CD1c-positive myeloid dendritic cell (primary cell): ENCODE results near the gene PTPRT.

Experiments
- DNase-seq: peaks from one replicate; pipeline ENCODE4 v3.0.0-alpha.2; 2016; ENCODE audit errors: extremely low spot score

The PTPRT gene

DNA sequence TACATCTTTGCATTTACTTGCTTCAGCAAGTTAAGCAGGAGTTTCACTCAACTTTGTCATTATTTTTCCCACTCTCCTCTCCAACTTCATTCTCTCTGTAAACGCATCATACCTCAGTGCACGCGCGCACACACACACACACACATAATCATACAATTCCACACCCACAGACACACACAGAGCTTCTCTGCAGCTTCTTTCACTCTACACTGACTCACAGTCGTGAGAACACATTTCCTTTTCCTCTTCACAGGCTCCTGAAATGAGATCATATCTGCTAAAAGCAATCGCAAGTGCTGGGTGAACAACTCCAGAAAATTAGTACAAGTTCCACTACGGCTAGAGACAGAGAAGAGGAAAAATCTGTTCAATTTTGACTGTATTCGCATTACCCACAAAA, 215.4 kb downstream of the PTPRT start:
- DNase-seq: no peak

DNA sequence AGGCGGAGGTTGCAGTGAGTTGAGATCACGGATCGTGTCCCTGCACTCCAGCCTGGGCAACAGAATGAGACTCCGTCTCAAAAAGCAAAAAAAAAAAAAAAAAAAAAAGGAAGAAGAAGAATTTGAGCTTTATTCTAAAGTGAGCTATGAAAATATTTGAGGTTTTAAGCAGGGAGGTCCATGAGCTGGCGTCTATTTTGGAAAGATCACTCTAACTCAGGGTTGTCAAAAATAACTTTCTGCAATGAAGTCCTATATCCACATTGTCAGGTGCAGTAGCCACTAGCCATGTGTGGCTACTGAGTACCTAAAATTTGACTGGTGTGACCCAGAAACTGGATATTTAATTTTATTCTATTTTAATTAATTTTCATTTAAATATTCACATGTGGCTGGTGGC, 217.1 kb downstream of the PTPRT start:
- no peak for DNase-seq

DNA sequence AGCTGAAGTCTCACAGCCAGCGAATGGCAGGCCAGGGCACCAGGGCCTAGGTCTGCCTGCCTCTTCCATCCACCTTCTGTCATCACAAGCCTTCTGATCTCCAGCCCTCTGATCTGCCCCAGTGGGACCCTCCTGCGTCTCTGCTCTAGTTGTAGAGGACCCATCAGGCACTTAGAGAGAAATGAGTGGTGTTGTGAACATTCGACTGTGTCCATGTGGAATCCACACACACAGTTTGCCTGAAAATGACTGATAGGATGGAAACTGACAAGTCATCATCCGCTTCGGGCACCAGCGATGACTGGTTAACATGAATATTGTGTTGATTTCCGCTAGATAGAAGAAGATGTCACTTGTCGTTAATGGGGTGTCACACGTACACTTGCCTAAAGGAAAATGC, 221.0 kb downstream of the PTPRT start:
- DNase-seq: no peak

DNA sequence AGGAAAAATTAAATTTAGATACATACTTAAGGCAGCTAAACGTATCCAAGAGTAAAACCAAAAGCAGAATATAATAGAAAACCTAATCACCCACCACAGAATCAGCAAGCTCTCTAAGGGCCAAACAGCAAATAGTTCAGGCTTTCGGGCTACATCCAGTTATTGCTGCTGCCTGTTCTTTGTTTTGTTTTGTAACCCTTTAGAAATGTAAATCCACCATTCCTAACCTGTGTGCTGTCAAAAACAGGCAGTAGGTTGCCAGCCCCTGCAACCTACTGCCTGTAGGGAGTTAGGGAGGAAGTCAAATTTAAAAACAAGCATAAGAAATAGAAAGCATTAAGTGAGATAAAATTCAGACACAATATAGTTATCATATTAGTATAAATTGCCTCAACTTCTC, 225.9 kb downstream of the PTPRT start:
- DNase-seq: no peak

DNA sequence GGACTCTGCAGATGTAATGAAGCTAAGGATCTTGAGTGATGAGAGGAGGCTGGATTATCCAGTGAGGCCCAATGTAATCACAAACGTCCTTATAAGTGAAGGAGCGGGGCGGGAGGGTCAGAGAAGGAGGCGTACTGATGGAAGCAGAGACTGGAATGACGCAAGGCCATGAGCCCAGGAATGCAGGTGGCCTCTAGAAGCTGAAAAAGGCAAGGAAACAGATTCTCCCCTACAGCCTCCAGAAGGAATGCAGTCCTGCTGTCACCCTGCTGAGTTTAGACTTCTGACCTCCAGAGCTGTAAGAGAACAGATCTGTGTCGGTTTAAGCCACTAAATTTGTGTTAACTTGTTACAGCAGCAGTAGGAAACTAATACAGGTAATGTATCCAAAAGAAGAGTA, 227.9 kb downstream of the PTPRT start:
- no peak for DNase-seq

DNA sequence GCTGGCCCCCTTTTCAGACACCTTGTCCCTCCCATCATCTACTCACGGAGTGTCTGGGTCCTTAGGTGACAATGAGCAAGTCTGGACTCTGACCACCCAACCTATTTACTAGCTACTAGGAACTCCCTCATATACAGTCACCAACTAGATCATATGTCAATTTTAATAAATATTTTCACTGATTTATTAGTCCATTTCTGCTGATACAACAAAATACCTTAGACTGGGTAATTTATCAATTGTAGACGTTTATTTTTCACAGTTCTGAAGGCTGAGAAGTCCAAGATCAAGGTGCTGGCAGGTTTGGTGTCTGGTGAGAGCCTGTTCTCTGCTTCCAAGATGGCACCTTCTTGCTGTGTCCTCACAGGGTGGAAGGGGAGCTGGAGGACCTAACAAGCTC, 229.7 kb downstream of the PTPRT start:
- DNase-seq: no peak

DNA sequence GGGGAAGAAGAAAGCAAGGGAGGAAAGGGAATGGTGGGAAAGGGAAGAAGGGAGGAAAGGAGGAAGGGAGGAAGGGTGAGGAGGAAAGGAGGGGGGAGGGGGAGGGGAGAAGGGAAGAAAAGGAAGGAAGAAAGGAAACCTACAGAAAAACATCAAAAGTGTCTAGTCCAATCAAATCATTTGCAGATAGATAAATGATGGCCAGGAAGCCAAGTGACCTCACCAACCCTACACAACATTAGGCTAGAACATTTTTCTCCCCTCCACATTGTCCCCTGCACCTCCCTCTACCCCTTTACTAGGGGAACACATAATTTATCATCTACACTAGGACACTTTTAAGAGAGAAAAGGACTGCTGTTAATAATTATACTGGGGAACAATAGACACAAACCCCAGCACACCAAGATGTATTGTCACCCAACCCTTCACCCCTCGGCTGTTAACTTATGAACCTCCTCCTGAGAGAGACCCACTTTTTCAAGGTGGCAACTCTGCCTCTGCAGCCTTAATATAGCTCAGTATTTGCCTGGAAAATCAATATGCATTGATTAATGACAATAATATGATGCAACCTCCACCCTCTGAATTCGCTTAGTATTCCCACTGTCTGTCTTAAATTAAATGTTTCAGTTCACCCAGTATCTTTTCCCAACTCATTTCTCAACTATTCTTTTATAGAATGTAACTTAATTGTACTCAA, 231.2 kb downstream of the PTPRT start:
- DNase-seq: no peak

DNA sequence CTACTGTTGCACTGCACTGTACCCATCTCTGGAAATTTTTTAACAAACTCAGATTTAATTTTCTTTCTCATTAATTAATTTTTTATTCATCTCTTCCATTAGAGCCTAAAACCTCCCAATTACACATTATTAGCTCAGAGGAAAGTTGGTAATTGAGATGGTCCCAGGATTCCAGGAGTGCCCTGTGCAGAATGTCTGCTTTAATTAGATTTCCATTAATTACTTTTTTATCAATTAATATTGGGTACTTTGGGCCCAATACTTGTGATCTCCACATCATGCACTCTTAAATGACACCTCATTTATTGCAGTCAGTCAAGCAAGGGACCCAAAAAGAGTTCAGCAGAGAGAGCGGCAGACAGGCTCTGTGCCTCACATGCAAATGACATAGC, 232.0 kb downstream of the PTPRT start:
- no peak for DNase-seq

DNA sequence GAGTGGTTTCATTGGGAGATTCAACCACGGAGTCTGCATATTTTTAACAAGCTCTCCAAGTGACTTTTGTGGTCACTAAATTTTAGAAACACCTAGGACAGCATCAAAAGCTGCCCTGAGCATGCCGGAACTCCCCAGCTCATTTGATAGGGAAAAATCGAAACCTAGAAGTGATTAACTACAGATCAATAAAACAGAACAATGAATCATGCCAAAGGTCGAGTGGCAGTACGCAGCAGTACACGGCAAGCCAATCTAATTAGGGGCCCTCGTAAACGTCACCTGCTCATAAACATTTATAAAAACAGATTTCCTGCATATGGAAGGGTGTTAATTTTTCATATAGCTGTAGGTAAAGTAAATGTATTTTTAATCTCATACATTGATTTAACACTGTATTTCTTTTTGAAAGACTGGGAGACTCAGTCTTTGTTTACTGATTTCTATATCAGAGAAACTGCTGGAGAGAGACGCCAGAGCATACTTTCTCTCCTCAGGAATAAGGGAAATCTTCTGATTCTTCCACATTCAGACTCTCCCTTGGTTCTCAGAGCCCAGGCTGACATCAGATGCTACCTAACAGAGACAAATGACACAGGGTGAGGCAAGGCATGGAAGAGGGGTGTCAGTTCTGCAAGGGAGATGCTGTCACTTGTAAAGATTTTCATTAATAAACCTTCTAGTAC, 232.5 kb downstream of the PTPRT start:
- no peak for DNase-seq

DNA sequence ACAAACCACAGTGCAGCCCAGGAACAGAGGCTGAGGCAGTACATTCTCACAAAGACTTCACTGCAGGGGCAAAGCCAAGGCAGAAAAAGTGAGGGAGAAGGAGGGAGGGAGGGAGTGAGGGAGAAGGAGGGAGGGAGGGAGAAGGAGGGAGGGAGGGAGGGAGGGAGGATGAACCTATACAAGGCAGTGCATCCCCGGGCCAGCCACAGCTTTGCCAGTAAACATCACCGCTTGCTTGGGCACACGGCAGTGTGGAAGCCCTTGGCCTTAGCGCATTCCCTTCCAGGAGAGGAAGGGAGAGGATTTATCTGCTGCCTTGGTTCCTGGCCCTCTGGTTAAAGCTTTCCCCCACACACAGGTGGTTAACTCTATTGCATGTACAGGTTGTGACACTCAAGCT, 234.0 kb downstream of the PTPRT start:
- DNase-seq: no peak

DNA sequence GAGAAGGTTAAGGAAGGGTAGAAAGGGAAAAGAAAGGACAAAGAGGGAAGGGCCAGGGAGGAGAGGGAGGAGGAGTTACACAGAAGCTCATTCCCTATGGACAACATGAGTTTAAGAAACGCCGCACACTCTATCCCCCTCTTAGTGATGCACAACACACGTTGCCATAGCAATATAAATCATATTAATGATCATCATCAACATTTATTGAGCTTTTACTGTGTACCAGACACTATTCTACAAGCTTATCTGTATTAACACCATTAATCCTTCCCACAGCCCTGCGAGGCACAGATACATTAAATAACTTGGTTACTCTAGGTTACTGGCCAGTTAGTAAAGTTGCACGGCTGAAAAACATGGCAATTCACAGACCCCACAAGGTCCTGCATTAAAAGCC, 234.8 kb downstream of the PTPRT start:
- DNase-seq: no peak

DNA sequence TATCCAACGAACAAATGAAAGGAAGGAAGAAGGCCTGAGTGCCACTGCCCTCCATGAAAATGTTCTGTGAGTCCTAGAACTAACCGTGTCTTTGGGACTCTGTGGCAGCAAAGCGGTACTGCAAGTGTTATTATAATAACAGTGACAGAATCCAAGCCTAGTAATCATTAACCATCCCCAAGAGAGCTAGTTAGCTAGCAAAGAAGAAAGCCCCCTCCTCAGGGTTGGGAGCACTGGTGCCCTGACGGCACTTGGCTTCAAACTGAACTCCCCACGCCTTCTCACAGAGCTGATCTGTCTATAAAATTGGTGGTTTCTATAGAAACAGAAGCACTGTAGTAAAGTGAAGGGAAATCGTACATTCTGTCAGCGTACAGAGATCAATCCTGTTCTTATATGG, 239.8 kb downstream of the PTPRT start:
- no peak for DNase-seq

DNA sequence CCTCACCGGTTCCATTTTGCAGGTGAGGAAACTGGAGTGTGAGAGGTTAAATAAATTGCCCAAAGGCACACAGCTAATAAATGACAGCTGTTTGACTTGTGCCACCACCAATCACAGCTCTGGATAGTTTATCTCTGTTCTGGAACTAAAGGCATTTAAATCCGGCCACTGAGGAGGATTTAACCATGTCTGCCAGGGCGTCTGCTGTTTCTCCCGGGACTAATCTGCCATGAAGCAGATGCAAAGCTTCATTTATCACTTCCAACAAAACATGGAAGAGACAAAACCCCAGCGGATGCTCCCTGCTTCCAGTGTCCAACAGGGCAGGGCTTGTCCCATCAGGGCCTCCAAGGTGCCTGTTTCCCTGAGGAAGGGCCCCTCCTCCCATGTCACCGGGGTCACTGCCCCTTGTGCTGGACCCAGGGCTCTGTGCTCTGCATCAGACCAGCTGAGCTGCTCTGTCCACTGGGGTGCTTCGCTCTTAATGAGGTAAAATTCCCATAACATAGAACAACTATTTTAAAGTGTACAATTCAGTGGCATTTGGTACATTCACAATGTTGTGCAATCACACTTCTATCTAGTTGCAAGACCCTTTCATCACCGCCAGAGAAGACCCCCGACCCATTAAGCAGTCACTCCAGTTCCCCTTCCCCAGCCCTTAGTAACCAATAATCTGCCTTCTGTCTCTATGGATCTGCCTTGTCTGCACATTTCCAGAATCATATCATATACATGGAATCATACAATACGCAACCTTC, 244.3 kb downstream of the PTPRT start:
- DNase-seq: no peak

DNA sequence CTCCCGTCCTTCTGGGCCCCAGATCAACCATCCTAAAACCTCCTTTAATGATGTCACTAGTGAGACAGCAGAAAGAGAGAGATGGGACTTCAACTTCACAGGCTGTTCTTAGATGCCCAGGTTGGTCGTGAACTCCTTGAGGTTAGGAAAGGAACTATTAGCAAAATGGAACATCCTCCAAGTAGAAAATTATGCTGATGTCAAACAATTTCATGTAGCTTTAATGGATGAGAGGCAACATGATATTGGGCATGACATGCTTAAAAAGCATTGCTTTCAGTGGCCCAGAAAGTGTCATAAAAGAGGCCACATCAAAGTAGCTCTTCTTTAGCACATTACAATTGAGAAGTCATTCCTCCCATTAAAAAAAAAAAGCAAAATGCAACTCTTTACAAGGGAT, 248.1 kb downstream of the PTPRT start:
- DNase-seq: no peak

DNA sequence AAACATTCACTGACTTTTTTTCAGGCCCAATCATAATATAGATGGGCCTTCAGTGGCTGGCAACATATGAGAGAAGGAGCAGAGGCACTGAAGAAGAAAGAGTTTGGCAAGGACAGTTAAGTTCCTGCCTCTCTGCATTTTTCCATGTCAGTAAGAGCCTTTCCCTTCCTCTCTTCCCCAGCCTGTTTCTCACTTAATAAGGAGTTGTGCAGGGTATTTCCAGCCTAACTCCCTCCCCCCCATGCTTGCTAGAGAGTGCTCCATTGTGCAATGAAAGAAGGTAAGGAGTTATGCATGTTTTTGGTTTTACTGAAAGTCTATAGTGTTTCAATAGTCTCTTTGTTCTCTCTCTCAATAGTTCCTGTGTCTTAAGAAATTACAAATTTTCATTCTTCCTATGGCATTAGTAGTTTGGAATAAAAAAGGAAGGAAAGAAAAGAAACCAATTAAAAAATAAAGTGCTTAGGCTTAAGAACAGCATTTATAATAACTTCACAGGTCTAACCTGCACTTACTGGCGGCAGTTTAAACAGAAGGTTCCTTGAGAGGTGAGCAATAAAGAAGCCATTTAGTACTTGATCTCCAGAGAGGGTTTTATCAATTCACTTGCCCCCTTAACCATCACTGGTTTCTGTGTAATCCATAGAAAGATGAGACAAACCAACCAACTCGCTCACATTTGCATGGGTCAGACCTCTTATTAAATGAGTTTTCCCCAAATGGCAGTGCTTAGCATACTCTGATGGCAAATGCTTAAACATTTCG, 251.1 kb downstream of the PTPRT start:
- DNase-seq: no peak

DNA sequence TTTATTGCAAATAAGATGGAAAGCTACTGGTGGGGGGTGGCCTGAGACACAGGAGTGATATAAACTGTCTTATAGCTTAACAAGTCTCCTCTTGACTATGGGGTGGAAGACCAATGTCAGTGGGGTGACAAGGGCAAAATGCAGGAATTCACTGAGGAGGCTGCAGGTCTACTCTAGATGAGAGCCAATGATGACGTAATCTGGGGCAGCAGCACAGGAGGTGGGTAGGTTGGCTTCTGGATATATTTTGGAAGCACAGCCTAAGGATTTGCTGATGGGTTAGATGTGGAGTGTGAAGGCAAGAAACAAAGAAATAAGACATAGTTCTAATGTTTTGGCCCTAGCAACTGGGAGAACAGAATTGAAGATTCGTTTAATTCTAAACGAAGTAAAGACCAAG, 253.2 kb downstream of the PTPRT start:
- no peak for DNase-seq

DNA sequence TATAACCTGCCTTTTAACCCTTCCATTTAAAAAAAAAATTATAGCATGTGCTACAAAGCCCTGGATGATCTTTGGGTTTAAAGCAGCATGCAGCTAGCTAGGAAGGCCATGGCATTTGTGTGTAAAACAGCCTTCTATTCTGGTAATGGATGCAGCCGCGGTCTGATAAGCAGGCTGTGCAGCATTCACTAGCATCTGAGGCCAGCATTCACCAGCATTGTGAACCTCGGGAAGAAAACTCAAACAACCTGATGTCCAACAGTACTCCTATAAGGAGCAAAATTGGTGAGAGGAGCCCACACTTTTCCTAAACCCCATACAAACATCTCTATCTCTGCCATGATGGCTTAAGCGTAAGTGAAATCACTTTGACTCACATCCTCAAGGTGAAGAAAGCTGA, 265.5 kb downstream of the PTPRT start:
- DNase-seq: no peak

DNA sequence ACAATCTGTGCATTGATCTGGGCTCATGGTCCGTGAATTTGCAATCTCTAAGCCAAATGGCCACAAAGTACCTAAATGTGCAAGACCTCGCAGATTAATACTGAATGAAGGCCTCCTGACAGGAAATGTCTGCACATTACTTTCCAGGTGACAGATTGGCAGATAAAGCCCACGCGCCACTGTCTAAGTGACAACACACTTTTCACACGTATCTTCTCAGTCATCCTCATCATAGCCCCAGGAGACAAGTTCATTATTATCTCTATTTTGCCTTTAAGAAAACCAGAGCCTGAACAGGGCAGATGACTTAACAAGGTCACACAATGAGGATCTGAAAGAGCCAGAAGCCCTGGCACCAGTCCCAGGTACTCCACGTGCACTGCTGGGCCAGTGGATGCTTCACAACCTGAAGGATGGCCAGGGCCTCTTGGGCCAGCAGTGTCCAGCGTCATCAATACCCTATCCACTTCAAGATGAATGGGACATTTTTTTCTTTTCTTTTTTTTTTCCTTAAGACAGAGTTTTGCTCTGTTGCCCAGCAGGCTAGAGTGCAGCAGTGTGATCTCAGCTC, 266.3 kb downstream of the PTPRT start:
- DNase-seq: no peak

DNA sequence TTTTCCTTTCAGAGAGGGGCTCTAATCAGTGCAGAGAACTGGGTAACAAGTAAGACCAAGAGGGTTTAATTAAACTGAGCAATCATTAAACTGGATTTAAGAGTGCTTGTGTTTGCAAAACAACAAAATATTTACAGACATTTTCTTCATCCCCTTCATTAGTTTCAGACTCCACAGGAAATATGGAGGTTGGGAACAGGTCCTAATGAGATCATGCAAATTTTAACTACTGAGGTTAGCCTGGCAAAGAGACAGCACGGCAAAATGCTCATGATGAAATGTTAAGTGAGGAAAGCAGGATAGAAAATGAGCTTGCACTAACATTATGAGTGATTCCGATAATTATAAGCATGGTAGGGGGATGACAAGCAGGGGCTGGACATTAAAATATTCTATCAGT, 268.9 kb downstream of the PTPRT start:
- DNase-seq: no peak

DNA sequence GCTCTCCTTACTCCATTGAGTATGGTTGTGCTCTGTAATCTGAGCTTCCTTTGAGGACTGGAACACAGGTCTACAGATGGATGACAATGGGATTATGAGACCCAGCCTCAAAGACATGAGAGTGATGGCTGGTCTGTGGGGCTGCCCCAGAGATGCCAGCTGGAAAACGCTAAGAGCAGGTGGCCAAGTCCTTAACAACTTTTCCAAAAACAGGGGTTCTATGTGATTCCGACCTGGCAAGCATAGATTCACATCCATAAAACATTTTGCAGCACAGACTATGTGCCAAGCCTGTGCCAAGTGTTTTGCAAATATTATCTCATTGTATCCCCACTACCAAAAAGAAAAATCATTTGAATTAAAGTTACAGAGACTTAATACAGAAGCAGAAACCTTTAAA, 270.4 kb downstream of the PTPRT start:
- DNase-seq: no peak

DNA sequence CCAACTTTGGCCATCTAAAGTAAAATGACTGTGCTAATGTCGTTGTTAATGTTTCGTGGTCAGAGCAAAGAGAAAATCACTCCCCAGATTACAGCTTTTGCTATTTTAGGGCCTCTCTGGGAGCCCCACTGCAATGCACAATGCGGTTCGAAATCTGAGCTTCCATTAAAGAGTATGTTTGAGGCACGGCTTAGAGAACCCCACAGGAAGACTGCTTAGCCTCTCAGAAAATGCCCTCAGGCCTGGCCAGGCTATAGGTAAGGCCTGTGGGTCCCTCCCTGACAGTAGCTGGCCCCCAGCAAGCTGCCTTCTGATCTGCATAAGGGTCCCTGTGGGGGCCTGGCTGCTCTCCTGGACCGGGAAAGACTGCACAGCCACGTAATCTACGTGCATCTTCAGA, 274.6 kb downstream of the PTPRT start:
- no peak for DNase-seq

DNA sequence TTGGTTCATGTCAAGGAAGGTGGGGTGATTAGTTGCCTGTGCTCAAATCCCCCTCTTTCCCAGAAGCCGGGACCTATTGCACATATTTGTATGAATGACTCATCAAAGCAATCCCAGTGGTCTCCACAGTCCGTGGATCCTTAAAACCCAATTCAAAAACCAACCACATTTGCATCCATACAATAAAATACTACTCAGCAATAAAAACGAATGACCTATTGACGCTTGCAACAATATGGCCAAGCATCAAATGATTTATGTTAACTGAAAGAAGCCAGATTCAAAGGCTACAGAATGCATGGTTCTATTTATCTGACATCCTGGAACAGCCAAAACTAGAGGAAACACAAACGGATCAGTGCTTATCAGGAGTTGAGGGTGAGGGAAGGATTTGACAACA, 275.4 kb downstream of the PTPRT start:
- no peak for DNase-seq
